OCI-LY3 (cell line): Measurements from ENCODE around the gene SMARCE1.

ENCODE experiments used
- CTCF ChIP-seq: fragments of 200-600, 300-600 bp; sonication (generic); IDR thresholded peaks from 2 replicates; pipeline ENCODE4 v1.5.1; 2014; ENCODE audit warnings: antibody characterized with exemption, low read length, low read depth
- EZH2phosphoT487 ChIP-seq: fragments of 200-600 bp; shearing (Covaris generic); IDR thresholded peaks from 2 replicates; pipeline ENCODE4 v1.6.1; 2018; ENCODE audit warnings: antibody characterized with exemption, mixed run types, low read depth

- no peak for TF ChIP-seq CTCF
- TF ChIP-seq EZH2phosphoT487, result no peak
Observed at GRCh38 chr17:40599468-40599763, 48.2 kb downstream of the SMARCE1 start.
